Transverse colon (tissue), 3 donors: Measurements from ENCODE around the gene MET.

ENCODE experiments used
- EP300 ChIP-seq: sonication (generic); formaldehyde crosslinking; IDR thresholded peaks from one replicate; pipeline ENCODE4 v1.6.1; 2017; ENCODE audit warnings: antibody characterized with exemption, low read depth
- POLR2A ChIP-seq: fragments of 450-650 bp; IDR thresholded peaks from one replicate; pipeline ENCODE4 v1.6.1; 2016; ENCODE audit warnings: antibody characterized with exemption, mild to moderate bottlenecking, moderate library complexity
- TF ChIP-seq, protein P1 (sequence below), 5 experiments: fragments of 200-600 bp in 3 of 5; fragments of 450-650 bp in 2 of 5; sonication (generic) in 3 of 5; IDR thresholded peaks; 1 replicate in 2 of 5; 2 replicates in 3 of 5; pipeline ENCODE4 v1.5.1; 2016 to 2017; ENCODE audit warnings: antibody characterized with exemption in 5 of 5, inconsistent platforms in 3 of 5, mild to moderate bottlenecking in 2 of 5, moderate library complexity in 1 of 5

- TF ChIP-seq, protein P1, sequence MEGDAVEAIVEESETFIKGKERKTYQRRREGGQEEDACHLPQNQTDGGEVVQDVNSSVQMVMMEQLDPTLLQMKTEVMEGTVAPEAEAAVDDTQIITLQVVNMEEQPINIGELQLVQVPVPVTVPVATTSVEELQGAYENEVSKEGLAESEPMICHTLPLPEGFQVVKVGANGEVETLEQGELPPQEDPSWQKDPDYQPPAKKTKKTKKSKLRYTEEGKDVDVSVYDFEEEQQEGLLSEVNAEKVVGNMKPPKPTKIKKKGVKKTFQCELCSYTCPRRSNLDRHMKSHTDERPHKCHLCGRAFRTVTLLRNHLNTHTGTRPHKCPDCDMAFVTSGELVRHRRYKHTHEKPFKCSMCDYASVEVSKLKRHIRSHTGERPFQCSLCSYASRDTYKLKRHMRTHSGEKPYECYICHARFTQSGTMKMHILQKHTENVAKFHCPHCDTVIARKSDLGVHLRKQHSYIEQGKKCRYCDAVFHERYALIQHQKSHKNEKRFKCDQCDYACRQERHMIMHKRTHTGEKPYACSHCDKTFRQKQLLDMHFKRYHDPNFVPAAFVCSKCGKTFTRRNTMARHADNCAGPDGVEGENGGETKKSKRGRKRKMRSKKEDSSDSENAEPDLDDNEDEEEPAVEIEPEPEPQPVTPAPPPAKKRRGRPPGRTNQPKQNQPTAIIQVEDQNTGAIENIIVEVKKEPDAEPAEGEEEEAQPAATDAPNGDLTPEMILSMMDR (IDR thresholded peaks at IDR 0.05): no peak
- TF ChIP-seq EP300 (no peak), POLR2A (no peak)
These were observed 19.7 kb downstream of the MET start for GRCh38 chr7:116691664-116692063.
